Thyroid gland (tissue), 4 donors: ENCODE measurements around the gene C1GALT1C1L. TPM values are rescaled to one million over a fixed set of nuclear protein-coding genes. Genes with fewer than 3 reads are reported as not detected.

Source experiments
- DNase-seq, 2 donors: peaks; one replicate each; pipeline ENCODE4 v3.0.0-alpha.2; 2019
- H3K27ac ChIP-seq, 3 donors: fragments of 200-600 bp; sonication (generic); 1 replicate in 2 of 3; 2 replicates in 1 of 3; pipeline ENCODE4 v1.5.1; 2016 to 2019; ENCODE audit warnings: mild to moderate bottlenecking in 1 of 3, moderate library complexity in 1 of 3
- H3K27me3 ChIP-seq: fragments of 200-600 bp; sonication (generic); one replicate; pipeline ENCODE4 v1.5.1; 2019
- H3K36me3 ChIP-seq, 2 donors: fragments of 200-600 bp; sonication (generic); one replicate each; pipeline ENCODE4 v1.5.1; 2016 to 2019
- H3K4me1 ChIP-seq, 2 donors: fragments of 200-600 bp; sonication (generic); one replicate each; pipeline ENCODE4 v1.5.1; 2017 to 2019
- H3K4me3 ChIP-seq, 3 donors: fragments of 200-600 bp; sonication (generic); replicated peaks in 1 of 3; 1 replicate in 2 of 3; 2 replicates in 1 of 3; pipeline ENCODE4 v1.5.1; 2016; ENCODE audit warnings: mild to moderate bottlenecking in 1 of 3
- H3K9me3 ChIP-seq: fragments of 200-600 bp; sonication (generic); one replicate; pipeline ENCODE4 v1.5.1; 2017
- CTCF ChIP-seq, 6 experiments: fragments of 200-600 bp in 3 of 6; fragments of 450-650 bp in 3 of 6; sonication (generic) in 3 of 6; IDR thresholded peaks; one replicate each; pipeline ENCODE4 v1.5.1; 2016 to 2019; ENCODE audit warnings: antibody characterized with exemption in 6 of 6, mild to moderate bottlenecking in 2 of 6, inconsistent platforms in 1 of 6, moderate library complexity in 1 of 6
- POLR2A ChIP-seq, 2 donors: fragments of 450-650 bp; IDR thresholded peaks; one replicate each; pipeline ENCODE4 v1.6.1; 2017; ENCODE audit warnings: antibody characterized with exemption in 2 of 2, mild to moderate bottlenecking in 2 of 2, moderate library complexity in 1 of 2
- WGBS, 2 donors: methylation state at CpG; one replicate each; pipeline ENCODE4 v1.1.5; 2017; 5-methylcytosine and 5-hydroxymethylcytosine counted together
- intact Hi-C: fragments of 100-400 bp; cut with DNase I; formaldehyde crosslinking; loops from one replicate; pipeline ENCODE4 v1.15.1; 2023
- total RNA-seq, 4 donors: library from RNA; depleted of rRNA; stranded (reverse); fragments of >200 nt; gene quantifications; one replicate each; pipeline ENCODE4 v1.2.3, GENCODE V29; 2016

The C1GALT1C1L gene
- total RNA-seq, 4 donors from 2014 or later = 0.68 to 1.8 (median 1.1) TPM; not detected in 1

- H3K36me3 ChIP-seq = no peaks in the 10 kb centered on the region
- H3K4me1 ChIP-seq = no peaks in the 10 kb centered on the region
- intact Hi-C loops = no loop called here
- TF ChIP-seq POLR2A (IDR thresholded peaks at IDR 0.05) = no peak
- TF ChIP-seq CTCF (IDR thresholded peaks at IDR 0.05) = no peak
- no peak overlapping the region for H3K27ac ChIP-seq
- H3K4me3 ChIP-seq = no peak overlapping the region
- WGBS, 2 donors = 93 to 98% methylated on average over 3 of the region's 3 CpGs
- H3K27me3 ChIP-seq = no peaks in the 10 kb centered on the region
- DNase-seq = no peak
- no peaks in the 10 kb centered on the region for H3K9me3 ChIP-seq
These were observed 19.0 kb downstream of the C1GALT1C1L start for GRCh38 chr2:43657241-43657640.

- H3K4me3 ChIP-seq = no peak overlapping the region
- no peak for TF ChIP-seq CTCF (IDR thresholded peaks at IDR 0.05)
- TF ChIP-seq POLR2A (IDR thresholded peaks at IDR 0.05) = no peak
- intact Hi-C loops = no loop called here
- H3K36me3 ChIP-seq = no peaks in the 10 kb centered on the region
- no peaks in the 10 kb centered on the region for H3K27me3 ChIP-seq
- H3K9me3 ChIP-seq = no peaks in the 10 kb centered on the region
- WGBS, 2 donors = 82 to 83% methylated on average over 2 of the region's 2 CpGs
- no peak for DNase-seq
- H3K27ac ChIP-seq = no peak overlapping the region
- H3K4me1 ChIP-seq = peaks cover 0 to 5% of the 10 kb centered on the region in 2 donors
These were observed 22.7 kb downstream of the C1GALT1C1L start for GRCh38 chr2:43653506-43653905.

- 79 to 91% methylated on average over 3 of the region's 3 CpGs for WGBS, 2 donors
- H3K36me3 ChIP-seq = no peaks in the 10 kb centered on the region
- intact Hi-C loops = no loop called here
These were observed 27.1 kb downstream of the C1GALT1C1L start for GRCh38 chr2:43648994-43649701.

GRCh38 chr2:43643680-43644079 lies 32.5 kb downstream of the C1GALT1C1L start:
- H3K36me3 ChIP-seq = no peaks in the 10 kb centered on the region
- WGBS, 2 donors = 95% methylated on average over 1 of the region's 1 CpG
- no peak for DNase-seq
- no peaks in the 10 kb centered on the region for H3K9me3 ChIP-seq
- no peak overlapping the region for H3K27ac ChIP-seq
- TF ChIP-seq POLR2A (IDR thresholded peaks at IDR 0.05) = no peak
- TF ChIP-seq CTCF (IDR thresholded peaks at IDR 0.05) = no peak
- intact Hi-C loops = no loop called here
- H3K4me1 ChIP-seq = no peaks in the 10 kb centered on the region
- H3K4me3 ChIP-seq = no peak overlapping the region
- H3K27me3 ChIP-seq = no peaks in the 10 kb centered on the region

More at GRCh38 chr2:43648994-43649701, 27.1 kb downstream of the C1GALT1C1L start:
- Histone ChIP-seq H3K27ac (peak overlapping the region in 1 of 3 donors; percentile 36), H3K9me3 (no peaks in the 10 kb centered on the region), H3K4me3 (no peak overlapping the region), H3K4me1 (peaks cover 0 to 5% of the 10 kb centered on the region in 2 donors), H3K27me3 (no peaks in the 10 kb centered on the region)
- TF ChIP-seq POLR2A (IDR thresholded peaks at IDR 0.05) (no peak), CTCF (IDR thresholded peaks at IDR 0.05) (no peak)
- no peak for DNase-seq

- WGBS, 2 donors = 78% methylated on average over 2 of the region's 2 CpGs
- H3K9me3 ChIP-seq = no peaks in the 10 kb centered on the region
- H3K4me1 ChIP-seq = no peaks in the 10 kb centered on the region
- H3K36me3 ChIP-seq = no peaks in the 10 kb centered on the region
- intact Hi-C loops = no loop called here
- no peak for DNase-seq
- TF ChIP-seq CTCF (IDR thresholded peaks at IDR 0.05) (no peak), POLR2A (IDR thresholded peaks at IDR 0.05) (no peak)
- no peak overlapping the region for H3K4me3 ChIP-seq
- no peaks in the 10 kb centered on the region for H3K27me3 ChIP-seq
- H3K27ac ChIP-seq = no peak overlapping the region
These were observed 33.9 kb downstream of the C1GALT1C1L start for GRCh38 chr2:43642363-43642762.
